DND-41 (cell line): ENCODE measurements around the gene ATF1.
A peak's percentile ranks its signal among the peaks of the same experiment; 100 is the strongest.
"Not testable (repeated sequence)": the region's sequence is repeated elsewhere in the genome, so short reads cannot be mapped to it uniquely, and the experiment has no call there.

Source experiments
- ATAC-seq: fragments of 200-7000 bp; cut with Tn5 transposase; 3 replicates; pipeline ENCODE4 v1.9.1; 2021; ENCODE audit warnings: low read depth; ENCODE audit not compliant: insufficient read depth
- DNase-seq: peaks from one replicate; pipeline ENCODE4 v3.0.0-alpha.2; 2020
- H2AFZ ChIP-seq: 2 replicates; pipeline ENCODE4 v1.6.0; 2012; ENCODE audit warnings: low read depth, low read length
- H3K27ac ChIP-seq: 2 replicates; pipeline ENCODE4 v1.5.1; 2012; ENCODE audit warnings: low read length, inconsistent platforms
- H3K27me3 ChIP-seq: fragments of 200-600 bp; sonication (generic); 2 replicates; pipeline ENCODE4 v1.6.0; 2012; ENCODE audit warnings: low read length, mild to moderate bottlenecking, inconsistent platforms; ENCODE audit not compliant: insufficient read depth, poor library complexity
- H3K36me3 ChIP-seq: 2 replicates; pipeline ENCODE4 v1.5.1; 2012; ENCODE audit warnings: low read length, inconsistent platforms; ENCODE audit not compliant: insufficient read depth
- H3K4me1 ChIP-seq: 2 replicates; pipeline ENCODE4 v1.5.1; 2012; ENCODE audit warnings: mild to moderate bottlenecking, low read length; ENCODE audit not compliant: insufficient read depth
- H3K4me2 ChIP-seq: 2 replicates; pipeline ENCODE4 v1.6.0; 2012; ENCODE audit warnings: mild to moderate bottlenecking, moderate library complexity, low read length, inconsistent platforms; ENCODE audit not compliant: insufficient read depth
- H3K4me3 ChIP-seq, 2 experiments: fragments of 200-600 bp in 1 of 2; shearing (Covaris generic) in 1 of 2; 2 replicates each; pipeline ENCODE4 v1.5.1; 2012 to 2016; ENCODE audit warnings: inconsistent platforms in 2 of 2, low read length in 2 of 2, mild to moderate bottlenecking in 2 of 2, low read depth in 1 of 2, moderate library complexity in 1 of 2
- H3K79me2 ChIP-seq: 2 replicates; pipeline ENCODE4 v1.6.0; 2012; ENCODE audit warnings: low read length, inconsistent platforms; ENCODE audit not compliant: insufficient read depth
- H3K9ac ChIP-seq: 2 replicates; pipeline ENCODE4 v1.6.0; 2012; ENCODE audit warnings: low read depth, mild to moderate bottlenecking, inconsistent platforms, low read length, moderate library complexity
- H3K9me3 ChIP-seq: 2 replicates; pipeline ENCODE4 v1.5.1; 2012; ENCODE audit warnings: low read length, moderate library complexity, mild to moderate bottlenecking, inconsistent platforms; ENCODE audit not compliant: insufficient read depth, severe bottlenecking
- H4K20me1 ChIP-seq: 2 replicates; pipeline ENCODE4 v1.6.0; 2012; ENCODE audit warnings: low read length; ENCODE audit not compliant: insufficient read depth
- EZH2 ChIP-seq: IDR thresholded peaks from 3 replicates; pipeline ENCODE4 v1.6.1; 2012; ENCODE audit warnings: borderline replicate concordance, low read depth, mild to moderate bottlenecking, moderate library complexity, low read length, inconsistent platforms; ENCODE audit not compliant: severe bottlenecking
- TF ChIP-seq, protein P1 (sequence below): IDR thresholded peaks from 2 replicates; pipeline ENCODE4 v1.5.1; 2012; ENCODE audit warnings: borderline replicate concordance, low read length, moderate library complexity, mild to moderate bottlenecking; ENCODE audit not compliant: poor library complexity, severe bottlenecking; ENCODE audit errors: extremely low read depth

ATF1 gene

GRCh38 chr12:50825372-50825838, 61.5 kb downstream of the ATF1 start:
- Histone ChIP-seq H3K36me3 (no peaks in the 10 kb centered on the region), H3K9ac (no peak overlapping the region), H4K20me1 (no peaks in the 10 kb centered on the region), H2AFZ (no peak overlapping the region), H3K4me1 (no peaks in the 10 kb centered on the region), H3K4me2 (no peak overlapping the region), H3K27ac (no peak overlapping the region), H3K4me3 (no peak overlapping the region), H3K27me3 (no peaks in the 10 kb centered on the region), H3K79me2 (no peaks in the 10 kb centered on the region), H3K9me3 (no peaks in the 10 kb centered on the region)
- DNase-seq (no peak), ATAC-seq (peak; percentile 80)
- TF ChIP-seq, protein P1, sequence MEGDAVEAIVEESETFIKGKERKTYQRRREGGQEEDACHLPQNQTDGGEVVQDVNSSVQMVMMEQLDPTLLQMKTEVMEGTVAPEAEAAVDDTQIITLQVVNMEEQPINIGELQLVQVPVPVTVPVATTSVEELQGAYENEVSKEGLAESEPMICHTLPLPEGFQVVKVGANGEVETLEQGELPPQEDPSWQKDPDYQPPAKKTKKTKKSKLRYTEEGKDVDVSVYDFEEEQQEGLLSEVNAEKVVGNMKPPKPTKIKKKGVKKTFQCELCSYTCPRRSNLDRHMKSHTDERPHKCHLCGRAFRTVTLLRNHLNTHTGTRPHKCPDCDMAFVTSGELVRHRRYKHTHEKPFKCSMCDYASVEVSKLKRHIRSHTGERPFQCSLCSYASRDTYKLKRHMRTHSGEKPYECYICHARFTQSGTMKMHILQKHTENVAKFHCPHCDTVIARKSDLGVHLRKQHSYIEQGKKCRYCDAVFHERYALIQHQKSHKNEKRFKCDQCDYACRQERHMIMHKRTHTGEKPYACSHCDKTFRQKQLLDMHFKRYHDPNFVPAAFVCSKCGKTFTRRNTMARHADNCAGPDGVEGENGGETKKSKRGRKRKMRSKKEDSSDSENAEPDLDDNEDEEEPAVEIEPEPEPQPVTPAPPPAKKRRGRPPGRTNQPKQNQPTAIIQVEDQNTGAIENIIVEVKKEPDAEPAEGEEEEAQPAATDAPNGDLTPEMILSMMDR = peak; percentile 61
- no peak for TF ChIP-seq EZH2

GRCh38 chr12:50828121-50828520, 64.2 kb downstream of the ATF1 start:
- H3K4me2 ChIP-seq = no peak overlapping the region
- H3K4me1 ChIP-seq = no peaks in the 10 kb centered on the region
- H3K9ac ChIP-seq = no peak overlapping the region
- peaks cover 1% of the 10 kb centered on the region for H3K9me3 ChIP-seq
- no peak overlapping the region for H2AFZ ChIP-seq
- DNase-seq (no peak), ATAC-seq (no peak)
- TF ChIP-seq, protein P1 = no peak
- H3K79me2 ChIP-seq = no peaks in the 10 kb centered on the region
- H3K27me3 ChIP-seq = no peaks in the 10 kb centered on the region
- no peaks in the 10 kb centered on the region for H3K36me3 ChIP-seq
- H3K4me3 ChIP-seq = no peak overlapping the region
- H4K20me1 ChIP-seq = no peaks in the 10 kb centered on the region
- H3K27ac ChIP-seq = no peak overlapping the region

GRCh38 chr12:50828886-50829285, 65.0 kb downstream of the ATF1 start:
- H3K36me3 ChIP-seq = no peaks in the 10 kb centered on the region
- no peak overlapping the region for H3K4me3 ChIP-seq
- no peaks in the 10 kb centered on the region for H3K4me1 ChIP-seq
- no peak overlapping the region for H3K27ac ChIP-seq
- TF ChIP-seq, protein P1 = no peak
- TF ChIP-seq EZH2 = no peak
- no peak overlapping the region for H3K4me2 ChIP-seq
- no peak for DNase-seq
- H4K20me1 ChIP-seq = no peaks in the 10 kb centered on the region
- H3K9ac ChIP-seq = no peak overlapping the region
- no peaks in the 10 kb centered on the region for H3K27me3 ChIP-seq
- no peak overlapping the region for H2AFZ ChIP-seq
- no peak for ATAC-seq
- no peaks in the 10 kb centered on the region for H3K79me2 ChIP-seq
- peaks cover 4% of the 10 kb centered on the region for H3K9me3 ChIP-seq

DNA sequence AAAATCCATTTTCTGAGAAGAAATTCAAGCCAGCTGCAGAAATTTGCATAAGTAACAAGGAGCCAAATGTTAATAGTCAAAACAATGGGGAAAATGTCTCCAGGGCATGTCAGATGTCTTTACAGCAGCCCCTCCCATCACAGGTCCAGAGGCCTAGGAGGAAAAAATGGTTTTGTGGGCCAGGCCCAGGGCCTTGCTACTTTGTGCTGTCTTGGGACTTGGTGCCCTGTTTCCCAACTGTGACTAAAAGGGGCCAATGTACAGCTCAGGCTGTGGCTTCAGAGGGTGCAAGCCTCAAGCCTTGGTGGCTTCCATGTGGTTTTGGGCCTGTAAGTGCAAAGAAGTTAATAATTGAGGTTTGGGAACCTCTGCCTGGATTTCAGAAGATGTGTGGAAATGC, 69.9 kb downstream of the ATF1 start:
- H3K36me3 ChIP-seq = not testable (repeated sequence)

More for the DNA sequence above, 69.9 kb downstream of the ATF1 start:
- not testable (repeated sequence) for DNase-seq, H3K27me3 ChIP-seq, H3K9ac ChIP-seq, H2AFZ ChIP-seq, H3K4me3 ChIP-seq, H3K4me2 ChIP-seq, H3K79me2 ChIP-seq, H4K20me1 ChIP-seq, ATAC-seq, H3K27ac ChIP-seq, H3K4me1 ChIP-seq
- peaks cover 11% of the 10 kb centered on the region for H3K9me3 ChIP-seq
